Right ventricle myocardium inferior (tissue), 1 donor: ENCODE measurements around the gene HAGH. TPM values are rescaled to one million over a fixed set of nuclear protein-coding genes. Genes with fewer than 3 reads are reported as not detected.
"Not testable (repeated sequence)": the region's sequence is repeated elsewhere in the genome, so short reads cannot be mapped to it uniquely, and the experiment has no call there.

Experiments
- ATAC-seq: fragments of 200-7000 bp; cut with Tn5 transposase; one replicate; pipeline ENCODE4 v1.9.1; 2020; ENCODE audit warnings: mild to moderate bottlenecking, moderate library complexity
- DNase-seq: peaks from one replicate; pipeline ENCODE4 v3.0.0; 2021; ENCODE audit errors: missing footprints
- intact Hi-C: fragments of 100-400 bp; cut with DNase I; formaldehyde crosslinking; loops from one replicate; pipeline ENCODE4 v1.11.0; 2022
- total RNA-seq: library from RNA; stranded (reverse); fragmentation: NEBNext Ultra II Directional; extraction: Animal tissue kit (Norgen Biotek cat#: 25700); gene quantifications from one replicate; pipeline ENCODE4 v1.2.1, GENCODE V29; 2021
- donor health status: DM: no; HTN: yes; CAD: no; lungs with severe emphysema.

The HAGH gene
- total RNA-seq, 1 donor from 2014 or later: 171 TPM

GRCh38 chr16:1818204-1818872 lies 8.3 kb downstream of the HAGH start:
- intact Hi-C loops: no loop called here
- DNase-seq (no peak), ATAC-seq (no peak)

DNA sequence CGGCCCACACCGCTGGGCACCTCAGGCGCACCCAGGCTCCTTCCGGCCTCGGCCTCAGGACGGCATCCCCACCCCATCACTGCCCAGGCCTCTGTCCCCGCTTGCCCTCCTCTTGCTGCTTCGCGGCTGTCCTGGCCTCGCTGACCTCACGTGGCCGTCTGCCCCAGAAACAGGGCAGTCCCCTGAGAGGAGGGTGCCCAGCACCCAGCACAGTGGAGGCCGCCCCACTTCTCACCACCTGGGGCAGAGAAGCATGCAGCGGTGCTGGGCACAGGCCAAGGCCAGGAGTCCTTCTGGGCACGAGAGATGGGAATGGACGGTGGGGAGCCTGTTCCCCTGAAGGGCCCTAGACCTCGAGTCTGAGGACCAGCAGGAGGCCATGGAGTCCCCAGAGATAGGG lies 8.9 kb downstream of the HAGH start:
- DNase-seq (no peak), ATAC-seq (no peak)
- intact Hi-C loops: no loop called here

GRCh38 chr16:1817276-1817589 lies 9.4 kb downstream of the HAGH start:
- ATAC-seq: no peak
- DNase-seq: no peak
- intact Hi-C loops: no loop called here

DNA sequence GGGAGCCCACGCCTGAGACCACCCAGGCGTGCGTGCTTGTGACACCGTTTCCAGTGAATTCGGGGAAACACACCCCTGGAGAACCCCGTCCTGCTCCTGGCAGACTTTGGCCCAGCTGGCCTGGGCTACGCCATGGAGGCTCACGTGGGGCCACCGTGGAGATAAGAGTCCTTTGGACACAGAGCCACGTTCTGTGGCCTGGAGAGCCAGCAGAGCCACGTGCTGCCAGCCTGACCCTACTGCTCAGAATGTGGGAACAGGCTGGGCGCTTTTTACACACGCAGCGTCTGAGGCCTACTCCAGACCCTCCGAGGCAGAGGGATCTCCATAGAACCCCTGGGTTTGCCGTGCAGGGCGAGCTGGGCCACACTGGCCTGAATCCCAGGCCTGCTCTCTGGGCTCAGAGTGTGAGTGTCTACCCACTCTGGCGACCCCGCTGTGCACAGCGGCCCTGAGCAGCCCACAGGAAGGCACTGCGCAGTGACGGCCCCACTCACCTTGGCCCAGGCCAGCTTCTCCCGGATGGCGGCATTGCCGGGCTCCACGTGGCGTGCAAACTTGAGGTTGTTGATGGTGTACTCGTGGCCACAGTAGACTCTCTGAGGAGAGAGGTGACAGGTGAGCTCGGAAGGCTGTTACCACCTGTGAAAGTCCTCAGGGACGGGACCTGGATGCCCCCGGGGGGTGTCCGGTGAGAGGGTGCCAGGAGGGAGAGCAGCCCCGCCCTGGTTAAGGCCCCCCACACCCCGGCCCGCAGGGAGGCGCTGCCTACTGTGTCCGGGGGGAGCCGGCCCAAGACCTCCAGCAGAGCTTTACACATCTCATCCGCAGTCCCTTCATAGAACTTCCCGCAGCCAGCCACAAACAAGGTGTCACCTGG lies 10.0 kb downstream of the HAGH start:
- intact Hi-C loops: no loop called here
- DNase-seq (no peak), ATAC-seq (no peak)

- no peak for ATAC-seq
- intact Hi-C loops: no loop called here
- DNase-seq: no peak
These were observed 11.2 kb downstream of the HAGH start for GRCh38 chr16:1815461-1815860.

GRCh38 chr16:1812732-1813163 lies 13.9 kb downstream of the HAGH start:
- ATAC-seq: peak; percentile 94
- peak; percentile 87 for DNase-seq

DNA sequence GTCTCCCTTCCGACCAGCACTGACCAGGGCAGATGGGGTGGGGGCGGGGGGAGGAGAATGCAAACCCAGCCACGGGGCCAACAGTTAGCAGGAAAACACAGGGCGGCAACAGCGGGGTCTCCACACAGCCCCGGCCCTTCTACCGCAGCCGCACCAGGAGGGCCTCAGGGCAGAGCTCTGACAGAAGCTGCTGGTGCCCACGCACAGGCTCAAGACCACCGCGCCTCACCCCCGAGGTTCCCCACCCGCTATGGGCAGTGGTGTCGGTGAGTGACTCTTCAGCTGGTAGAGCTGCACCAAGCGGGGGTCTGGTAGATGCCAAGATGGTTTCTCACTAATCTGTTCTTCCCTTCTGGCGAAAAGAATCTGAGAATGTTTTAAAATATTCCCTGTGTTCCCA lies 16.1 kb downstream of the HAGH start:
- DNase-seq (no peak), ATAC-seq (no peak)
- intact Hi-C loops: no loop called here

More at GRCh38 chr16:1812732-1813163, 13.9 kb downstream of the HAGH start:
- intact Hi-C loops: no loop called here

DNA sequence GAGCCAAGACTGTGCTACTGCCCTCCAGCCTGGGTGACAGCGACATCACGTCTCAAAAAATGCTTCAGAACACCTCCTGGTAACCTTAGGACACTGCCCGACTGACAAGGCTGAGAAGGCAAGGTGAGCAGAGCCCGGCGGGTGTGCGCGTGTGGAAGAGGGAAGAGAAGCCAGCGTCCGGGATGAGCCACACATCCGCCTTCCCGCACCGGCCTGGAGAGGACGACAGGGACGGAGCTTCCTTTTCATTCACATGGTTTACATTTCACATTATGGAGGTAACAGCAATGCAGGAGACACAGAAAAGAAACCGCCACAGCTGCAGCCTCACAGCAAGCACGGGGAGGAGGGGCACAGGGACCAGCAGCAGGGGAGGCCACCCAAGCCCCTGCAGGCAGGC lies 16.5 kb downstream of the HAGH start:
- intact Hi-C loops: no loop called here
- DNase-seq (no peak), ATAC-seq (no peak)

- no peak for ATAC-seq
- intact Hi-C loops: no loop called here
- DNase-seq: no peak
These were observed 17.3 kb downstream of the HAGH start for GRCh38 chr16:1809281-1809801.

DNA sequence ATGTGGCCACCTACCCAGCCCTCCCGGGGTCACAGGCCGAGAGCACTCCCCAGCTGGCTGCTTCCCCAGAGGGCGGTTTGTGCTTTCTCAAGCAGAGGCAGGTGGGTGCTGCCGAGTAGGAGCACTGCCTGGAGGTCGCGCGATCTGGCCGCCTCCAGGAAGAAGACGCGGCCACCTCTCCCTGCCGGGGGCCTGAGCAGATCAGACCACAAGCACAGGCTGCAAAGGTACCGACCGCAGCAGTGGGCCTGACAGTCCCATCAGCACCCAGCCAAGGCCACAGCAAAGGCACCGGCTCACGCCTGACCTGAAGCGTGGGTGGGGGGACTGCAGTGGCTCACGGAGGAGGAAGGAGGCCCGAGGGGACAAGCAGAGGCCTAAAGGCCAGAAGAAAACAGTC lies 17.9 kb downstream of the HAGH start:
- ATAC-seq: no peak

DNA sequence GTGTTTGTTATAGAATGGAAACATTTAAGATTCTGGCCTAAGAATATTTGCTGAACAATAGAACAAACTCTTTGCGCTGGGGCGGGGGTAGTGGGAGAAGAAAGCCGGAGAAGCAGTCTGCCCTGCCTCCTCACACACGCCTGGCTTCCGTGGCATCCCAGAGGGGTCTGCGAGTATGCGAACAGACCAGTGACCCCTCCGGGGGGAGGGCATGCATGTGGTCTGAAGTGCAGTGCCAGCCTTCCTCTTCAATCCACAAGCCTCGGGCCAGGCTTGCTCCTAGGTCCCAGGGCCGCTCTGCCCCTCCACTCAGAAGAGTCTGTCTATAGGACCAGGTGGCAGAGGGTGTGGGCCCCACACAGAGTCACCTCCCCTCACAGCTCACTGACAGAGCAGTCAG lies 19.0 kb downstream of the HAGH start:
- DNase-seq: no peak
- ATAC-seq: no peak
- intact Hi-C loops: no loop called here

More for the DNA sequence above, 17.9 kb downstream of the HAGH start:
- DNase-seq: no peak
- intact Hi-C loops: no loop called here

DNA sequence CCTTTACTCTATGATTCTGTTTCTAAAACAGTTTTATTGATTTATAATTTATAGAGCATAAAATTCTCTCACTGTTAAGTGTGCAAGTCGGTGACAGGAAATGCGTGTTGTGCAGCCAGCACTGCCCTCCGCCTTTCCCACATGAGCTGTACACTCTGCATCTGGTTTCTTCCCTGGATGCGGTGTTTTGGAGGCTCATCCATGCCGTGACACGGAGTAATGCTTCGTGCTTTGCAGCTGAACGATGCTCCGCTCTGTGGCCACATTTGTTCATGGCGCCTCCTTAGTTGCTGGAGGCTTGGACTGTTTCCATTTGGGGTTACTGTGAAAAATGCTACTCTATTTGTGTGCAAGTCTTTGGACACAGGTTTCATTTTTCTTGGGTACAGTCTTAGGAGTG lies 25.9 kb downstream of the HAGH start:
- no peak for ATAC-seq
- DNase-seq: no peak

GRCh38 chr16:1799263-1799662 lies 27.4 kb downstream of the HAGH start:
- intact Hi-C loops, DNase-seq, ATAC-seq: not testable (repeated sequence)

More for the DNA sequence above, 25.9 kb downstream of the HAGH start:
- intact Hi-C loops: no loop called here

DNA sequence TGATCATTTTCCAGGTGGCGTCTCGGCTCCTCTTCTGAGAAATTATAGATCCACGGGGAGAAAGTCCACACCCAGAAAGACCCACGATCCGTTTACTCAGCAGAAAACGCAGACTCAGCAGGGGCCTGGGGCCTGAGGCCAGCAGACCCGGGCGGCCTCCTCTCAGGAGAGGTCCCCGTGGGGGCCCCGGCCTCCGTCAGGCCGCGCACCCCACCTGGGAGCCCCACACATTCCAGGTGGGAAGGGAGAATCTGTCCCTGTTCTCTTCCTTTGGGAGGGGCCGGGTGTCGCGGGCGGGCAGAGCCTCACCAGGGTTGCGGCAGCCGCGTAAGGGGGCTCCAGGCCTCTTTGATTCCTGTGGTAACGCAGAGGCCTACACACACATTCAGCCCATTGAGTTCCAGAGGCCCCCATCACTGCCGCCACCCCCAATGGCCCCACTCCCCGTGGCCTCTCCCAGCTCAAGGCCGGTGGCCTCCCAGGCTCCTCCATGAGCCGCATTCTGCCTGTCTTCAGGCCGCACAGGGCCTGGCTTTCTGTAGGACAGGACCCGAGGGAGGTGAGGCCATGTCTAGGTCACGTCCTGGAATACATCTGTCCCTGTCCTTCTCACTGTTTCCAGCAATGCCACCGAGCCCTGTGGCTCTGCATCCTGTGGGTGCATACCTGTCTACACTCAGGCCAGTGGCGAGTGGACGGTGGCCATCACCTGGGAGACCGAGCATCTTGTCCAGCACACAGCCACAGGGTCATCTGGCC lies 31.5 kb downstream of the HAGH start:
- no peak for ATAC-seq
- intact Hi-C loops: no loop called here
- DNase-seq: no peak

- no peak for ATAC-seq
- no peak for DNase-seq
- intact Hi-C loops: no loop called here
These were observed 32.3 kb downstream of the HAGH start for GRCh38 chr16:1794221-1794871.

DNA sequence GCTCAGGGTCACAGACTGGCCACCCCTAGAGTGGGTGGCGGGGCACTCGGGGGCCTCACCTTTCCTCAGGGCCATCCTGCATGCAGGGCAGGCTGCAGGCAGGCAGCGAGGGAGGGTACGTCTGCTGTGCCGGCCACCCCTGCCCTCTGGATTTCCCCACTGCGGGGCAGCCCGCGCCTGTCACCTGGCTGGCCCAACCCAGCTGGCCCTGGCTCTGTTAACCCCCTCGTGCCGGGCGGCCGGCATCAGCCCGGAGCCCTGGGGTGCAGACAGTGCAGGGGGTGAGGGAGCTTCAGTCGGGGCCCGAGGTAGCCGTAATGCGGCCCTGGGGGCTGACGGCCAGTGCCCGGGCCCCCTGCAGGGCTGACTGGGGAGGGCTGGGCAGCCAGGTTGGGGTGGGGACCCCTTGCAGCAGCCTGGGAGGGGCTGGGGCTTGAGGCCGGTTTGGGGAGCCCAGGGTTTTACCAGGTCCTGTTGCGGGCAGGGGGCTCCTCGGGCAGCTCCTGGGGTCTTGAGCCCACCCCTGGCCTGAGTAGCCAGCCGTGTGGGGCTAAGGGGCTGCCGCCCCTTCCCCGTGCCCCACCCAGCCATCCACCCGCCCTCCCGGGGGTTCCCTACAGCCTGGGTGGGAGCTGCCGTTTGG lies 32.9 kb downstream of the HAGH start, which contains the start of gene IGFALS:
IGFALS (minus strand) TSS at position 128 of the 643 bp plus-strand sequence; CDS start at position 75, 53 bp downstream.
- DNase-seq (no peak), ATAC-seq (no peak)
- intact Hi-C loops: no loop called here

GRCh38 chr16:1792836-1793577 lies 33.6 kb downstream of the HAGH start:
- DNase-seq (no peak), ATAC-seq (no peak)
- intact Hi-C loops: no loop called here
